H1 (cell line): ENCODE measurements around the gene LUC7L3. TPM values are rescaled to one million over a fixed set of nuclear protein-coding genes. Genes with fewer than 3 reads are reported as not detected.

ENCODE experiments used
- CTCF ChIA-PET: fragments of 300-600 bp; sonication (Branson Sonifier 250); formaldehyde crosslinking; loops from one replicate; lab custom pipeline; 2021; ENCODE audit not compliant: partially characterized antibody; lab: Charles Lee
- POLR2A ChIA-PET: fragments of 300-600 bp; sonication (Branson Sonifier 250); formaldehyde crosslinking; loops from one replicate; lab custom pipeline; 2021; ENCODE audit warnings: inconsistent platforms; ENCODE audit not compliant: partially characterized antibody; lab: Charles Lee
- DNase-seq, 2 experiments: peaks; one replicate each; pipeline versions ENCODE4 v3.0.0 to v3.0.0-alpha.2; 2010 to 2022; ENCODE audit warnings: low spot score in 2 of 2, low read depth in 1 of 2, mixed read lengths in 1 of 2
- FAIRE-seq: peaks from 2 replicates; lab custom pipeline; 2011; peaks lifted over from hg19 to GRCh38; lab: Jason Lieb, UNC
- H2AFZ ChIP-seq: 2 replicates; pipeline ENCODE4 v1.8.1; 2012; ENCODE audit warnings: low read length, inconsistent platforms
- H2AK5ac ChIP-seq: 2 replicates; pipeline ENCODE4 v1.6.1; 2013; ENCODE audit warnings: low read depth, low read length
- H2BK120ac ChIP-seq: replicated peaks from 2 replicates; pipeline ENCODE3; 2013; ENCODE audit warnings: low read depth, low read length, inconsistent platforms
- H2BK12ac ChIP-seq: 2 replicates; pipeline ENCODE4 v1.6.1; 2013; ENCODE audit warnings: low read depth, low read length
- H2BK15ac ChIP-seq: 2 replicates; pipeline ENCODE4 v1.6.1; 2013; ENCODE audit warnings: low read length
- H2BK20ac ChIP-seq: 2 replicates; pipeline ENCODE4 v1.6.1; 2013; ENCODE audit warnings: low read length
- H2BK5ac ChIP-seq: 2 replicates; pipeline ENCODE4 v1.6.1; 2013; ENCODE audit warnings: low read depth, low read length
- H3K14ac ChIP-seq: 2 replicates; pipeline ENCODE4 v1.6.1; 2013; ENCODE audit warnings: inconsistent platforms; ENCODE audit not compliant: insufficient read length
- H3K18ac ChIP-seq: 2 replicates; pipeline ENCODE4 v1.6.1; 2013; ENCODE audit warnings: low read length; ENCODE audit errors: extremely low read depth
- H3K23ac ChIP-seq: 2 replicates; pipeline ENCODE4 v1.6.1; 2013; ENCODE audit warnings: inconsistent platforms; ENCODE audit not compliant: insufficient read length
- H3K23me2 ChIP-seq: 2 replicates; pipeline ENCODE4 v1.6.1; 2013; ENCODE audit warnings: low read depth, low read length
- H3K27ac ChIP-seq: 2 replicates; pipeline ENCODE4 v1.6.1; 2011; ENCODE audit warnings: low read depth, low read length, inconsistent platforms
- H3K27me3 ChIP-seq, 4 experiments: replicated peaks in 1 of 4; 1 replicate in 1 of 4; 2 replicates in 3 of 4; pipeline versions ENCODE4 v1.6.1 to v1.8.1; 2011 to 2013; ENCODE audit warnings: low read length in 3 of 4, mild to moderate bottlenecking in 3 of 4, inconsistent platforms in 2 of 4, mixed read lengths in 2 of 4, moderate library complexity in 1 of 4; ENCODE audit not compliant: control insufficient read depth in 3 of 4, insufficient read depth in 3 of 4; ENCODE audit errors: extremely low read depth in 1 of 4
- H3K36me3 ChIP-seq, 4 experiments: 2 replicates each; pipeline versions ENCODE4 v1.6.1 to v1.8.1; 2011 to 2013; ENCODE audit warnings: mild to moderate bottlenecking in 4 of 4, low read length in 3 of 4, moderate library complexity in 2 of 4, control low read depth in 1 of 4, inconsistent platforms in 1 of 4; ENCODE audit not compliant: insufficient read depth in 4 of 4, control insufficient read depth in 2 of 4
- H3K4ac ChIP-seq: replicated peaks from 2 replicates; pipeline ENCODE3; 2013; ENCODE audit warnings: low read length, low read depth, mixed read lengths, inconsistent platforms; ENCODE audit not compliant: insufficient read length
- H3K4me1 ChIP-seq, 4 experiments: replicated peaks in 1 of 4; 1 replicate in 1 of 4; 2 replicates in 3 of 4; pipeline versions ENCODE4 v1.6.1 to v1.8.1; 2011 to 2013; ENCODE audit warnings: low read length in 3 of 4, inconsistent platforms in 2 of 4, mixed read lengths in 1 of 4; ENCODE audit not compliant: insufficient read depth in 4 of 4, control insufficient read depth in 3 of 4
- H3K4me2 ChIP-seq, 2 experiments: 2 replicates each; pipeline versions ENCODE4 v1.6.1 to v1.8.1; 2011 to 2013; ENCODE audit warnings: low read depth in 2 of 2, low read length in 2 of 2, control low read depth in 1 of 2, inconsistent platforms in 1 of 2, mild to moderate bottlenecking in 1 of 2; ENCODE audit not compliant: insufficient read depth in 1 of 2
- H3K4me3 ChIP-seq, 4 experiments: fragments of 200-600, 300-600 bp in 1 of 4; sonication (generic), shearing (Covaris generic), sonication (Bioruptor Twin) in 1 of 4; 2 replicates each; pipeline versions ENCODE4 v1.5.1 to v1.8.1; 2011 to 2016; ENCODE audit warnings: low read length in 4 of 4, low read depth in 3 of 4, control low read depth in 2 of 4, inconsistent platforms in 2 of 4, mild to moderate bottlenecking in 2 of 4, mixed read lengths in 1 of 4, moderate library complexity in 1 of 4; ENCODE audit not compliant: insufficient read depth in 2 of 4; ENCODE audit errors: extremely low read depth in 1 of 4
- H3K56ac ChIP-seq: replicated peaks from 2 replicates; pipeline ENCODE3; 2013; ENCODE audit warnings: low read depth, mild to moderate bottlenecking, mixed read lengths, low read length, inconsistent platforms; ENCODE audit not compliant: insufficient read length
- H3K79me1 ChIP-seq: 2 replicates; pipeline ENCODE4 v1.6.1; 2013; ENCODE audit warnings: low read depth, low read length, control low read depth
- H3K79me2 ChIP-seq, 2 experiments: 2 replicates each; pipeline versions ENCODE4 v1.6.1 to v1.8.1; 2012 to 2013; ENCODE audit warnings: low read length in 2 of 2, mild to moderate bottlenecking in 2 of 2, inconsistent platforms in 1 of 2; ENCODE audit not compliant: insufficient read depth in 2 of 2, control insufficient read depth in 1 of 2
- H3K9ac ChIP-seq, 4 experiments: replicated peaks in 1 of 4; 1 replicate in 1 of 4; 2 replicates in 3 of 4; pipeline versions ENCODE4 v1.6.1 to v1.8.1; 2011 to 2013; ENCODE audit warnings: low read depth in 3 of 4, low read length in 3 of 4, control low read depth in 2 of 4, mild to moderate bottlenecking in 2 of 4, moderate library complexity in 2 of 4, inconsistent platforms in 1 of 4; ENCODE audit errors: extremely low read depth in 1 of 4
- H3K9me3 ChIP-seq, 2 experiments: 2 replicates each; pipeline versions ENCODE4 v1.6.1 to v1.8.1; 2012 to 2013; ENCODE audit warnings: mild to moderate bottlenecking in 2 of 2, moderate library complexity in 2 of 2, control low read depth in 1 of 2, inconsistent platforms in 1 of 2, low read depth in 1 of 2, low read length in 1 of 2, mixed read lengths in 1 of 2; ENCODE audit not compliant: insufficient read depth in 2 of 2
- H4K20me1 ChIP-seq, 2 experiments: replicated peaks in 1 of 2; 2 replicates each; pipeline versions ENCODE3 to v1.8.1; 2011 to 2013; ENCODE audit warnings: inconsistent platforms in 2 of 2, low read length in 2 of 2, mild to moderate bottlenecking in 1 of 2; ENCODE audit not compliant: insufficient read depth in 2 of 2, control insufficient read depth in 1 of 2
- H4K5ac ChIP-seq: 2 replicates; pipeline ENCODE4 v1.6.1; 2013; ENCODE audit warnings: low read length, low read depth, mixed read lengths, inconsistent platforms; ENCODE audit not compliant: insufficient read length
- H4K8ac ChIP-seq: 2 replicates; pipeline ENCODE4 v1.8.0; 2013; ENCODE audit warnings: mild to moderate bottlenecking, moderate library complexity, low read length, inconsistent platforms; ENCODE audit not compliant: insufficient read depth; ENCODE audit errors: extremely low read depth
- H4K91ac ChIP-seq: replicated peaks from 2 replicates; pipeline ENCODE3; 2013; ENCODE audit warnings: low read length, mixed read lengths, inconsistent platforms; ENCODE audit not compliant: insufficient read length
- BCL11A ChIP-seq, 2 experiments: IDR thresholded peaks; one replicate each; pipeline ENCODE4 v1.6.1; 2011; ENCODE audit warnings: low read depth in 2 of 2, low read length in 2 of 2, mild to moderate bottlenecking in 2 of 2
- CTBP2 ChIP-seq: IDR thresholded peaks from 2 replicates; pipeline ENCODE4 v1.7.0; 2011; ENCODE audit warnings: borderline replicate concordance, mild to moderate bottlenecking, moderate library complexity, mixed read lengths, low read length; ENCODE audit not compliant: insufficient read depth, insufficient read length
- WGBS, 2 experiments: shearing (Covaris generic) in 1 of 2; methylation state at CpG; one replicate each; pipeline versions ENCODE4 v1.1.6 to v1.1.7; 2013 to 2015; ENCODE audit warnings: low lambda C conversion rate in 2 of 2, mixed read lengths in 2 of 2, inconsistent platforms in 1 of 2, low coverage in 1 of 2, missing lambda C conversion rate in 1 of 2; ENCODE audit not compliant: insufficient replicate concordance in 2 of 2, insufficient coverage in 1 of 2, insufficient read length in 1 of 2; ENCODE audit errors: extremely low coverage in 1 of 2, missing lambda C conversion rate in 1 of 2; 5-methylcytosine and 5-hydroxymethylcytosine counted together
- polyA plus RNA-seq, 7 experiments: library from polyadenylated mRNA; depleted of rRNA in 3 of 7; stranded (reverse) in 5 of 7; unstranded in 2 of 7; fragments of >200 nt in 5 of 7; fragments of 200-250 nt in 2 of 7; gene quantifications; 1 replicate in 5 of 7; 2 replicates in 1 of 7; 4 replicates in 1 of 7; pipeline versions ENCODE4 v1.2.1 to v1.2.3, GENCODE V29; 2011 to 2013; ENCODE audit warnings: missing spikeins in 2 of 7, mixed read lengths in 2 of 7
- total RNA-seq: library from RNA; stranded (reverse); fragmentation: NEBNext Ultra II Directional; extraction: Animal tissue kit (Norgen Biotek cat#: 25700); gene quantifications from 2 replicates; pipeline ENCODE4 v1.2.1, GENCODE V29; 2021

LUC7L3 gene
- total and polyA plus RNA-seq, 2 of the 8 experiments (the other 6 are each of a cell fraction or from before 2014, with no cell fraction given) = 102 to 126 TPM

GRCh38 chr17:50703162-50703561 lies 16.2 kb upstream of the LUC7L3 start:
- Histone ChIP-seq H3K4me1 (no peaks in the 10 kb centered on the region; a peak in 2 of 7 replicates), H3K4ac (no peak overlapping the region), H3K9me3 (no peaks in the 10 kb centered on the region), H3K27me3 (no peaks in the 10 kb centered on the region), H3K4me3 (no peak overlapping the region), H3K9ac (no peak overlapping the region), H2AFZ (no peak overlapping the region), H4K91ac (no peak overlapping the region), H3K79me1 (peaks cover 3% of the 10 kb centered on the region), H3K79me2 (peaks cover 0 to 34% of the 10 kb centered on the region in 2 experiments; a peak in 3 of 4 replicates), H2BK15ac (no peak overlapping the region), H3K36me3 (peaks cover 8 to 28% (median 11%) of the 10 kb centered on the region in 4 experiments; a peak in 7 of 8 replicates), H2BK12ac (no peak overlapping the region), H4K20me1 (no peaks in the 10 kb centered on the region), H3K4me2 (no peak overlapping the region), H2BK20ac (no peak overlapping the region)
- ChIA-PET POLR2A (no interaction called here), CTCF (interaction anchor here (0.6 to 4.1 kb wide), 5 partner anchors 8 to 158 kb away, joined by 3 to 26 read pairs (median 18); no protein-coding TSS in a partner anchor)
- no peak for DNase-seq
- no peak for TF ChIP-seq CTBP2
- no peak for TF ChIP-seq BCL11A (IDR thresholded peaks at IDR 0.05; ENCODE audit: low read depth in 2 of 2, low read length in 2 of 2)
- TF ChIP-seq, all 59 proteins: peak for 0
- Histone ChIP-seq H3K23me2 (peaks cover 2% of the 10 kb centered on the region), H3K14ac (no peak overlapping the region), H4K5ac (no peak overlapping the region), H2BK120ac (no peak overlapping the region), H4K8ac (no peak overlapping the region), H2AK5ac (no peak overlapping the region), H3K56ac (no peak overlapping the region), H3K27ac (no peak overlapping the region), H3K18ac (no peak overlapping the region), H2BK5ac (no peak overlapping the region), H3K23ac (no peak overlapping the region)
- 93% methylated on average over 3 of the region's 3 CpGs; no CpG with 5 or more reads in 1 of the 2 experiments for WGBS, 2 experiments
- FAIRE-seq = no peak
